Measurements from ENCODE around the gene CFAP299. TPM values are rescaled to one million over a fixed set of nuclear protein-coding genes. Genes with fewer than 3 reads are reported as not detected.

The CFAP299 gene
- total RNA-seq, 1 donor from 2014 or later, result not detected

DNA sequence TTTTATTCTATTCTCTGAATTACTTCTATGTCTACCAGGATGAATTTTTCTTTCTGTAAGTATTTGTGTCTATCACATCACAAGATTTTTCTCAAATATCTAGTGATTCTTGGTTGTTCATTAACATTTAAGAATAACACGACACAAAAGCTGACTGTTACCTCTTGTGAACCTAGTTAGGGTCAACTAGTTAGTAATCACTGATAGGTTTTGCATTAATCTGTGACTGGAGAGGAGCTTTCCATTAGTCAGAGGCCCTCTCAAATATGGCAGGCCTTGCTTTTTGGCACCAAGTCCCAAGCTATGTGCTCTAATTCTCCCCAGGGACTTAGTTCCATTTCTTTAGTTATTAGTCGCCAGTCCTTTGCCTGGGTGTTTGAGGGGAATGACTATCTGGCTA, 259.2 kb downstream of the CFAP299 start:
- no peaks in the 10 kb centered on the region for H3K9me3 Mint-ChIP-seq (ENCODE audit: unreplicated experiment)
- H3K27ac Mint-ChIP-seq (ENCODE audit: unreplicated experiment), result no peak overlapping the region
- Histone ChIP-seq H3K4me2 (ENCODE audit: low read length) (no peak overlapping the region), H3K9me3 (ENCODE audit: insufficient read depth, low read depth, low read length) (no peaks in the 10 kb centered on the region), H3K27me3 (ENCODE audit: insufficient read depth, low read length) (no peaks in the 10 kb centered on the region), H4K20me1 (ENCODE audit: insufficient read depth, low read length) (no peaks in the 10 kb centered on the region), H2AFZ (ENCODE audit: low read depth, low read length) (no peak overlapping the region), H3K27ac (ENCODE audit: low read depth, low read length) (no peak overlapping the region), H3K36me3 (ENCODE audit: insufficient read depth, low read length) (no peaks in the 10 kb centered on the region), H3K4me3 (ENCODE audit: insufficient read depth, low read depth, low read length) (no peak overlapping the region), H3K79me2 (ENCODE audit: insufficient read depth, low read length) (no peaks in the 10 kb centered on the region), H3K4me1 (ENCODE audit: insufficient read depth, low read length) (no peaks in the 10 kb centered on the region), H3K9ac (ENCODE audit: low read length) (no peak overlapping the region)
- no peaks in the 10 kb centered on the region for H3K4me1 Mint-ChIP-seq (ENCODE audit: low read depth, unreplicated experiment)
- no peak for FAIRE-seq
- H3K4me3 Mint-ChIP-seq (ENCODE audit: unreplicated experiment), result no peak overlapping the region
- H3K36me3 Mint-ChIP-seq (ENCODE audit: low read depth, unreplicated experiment), result no peaks in the 10 kb centered on the region
- no peak for DNase-seq (ENCODE audit: low read depth)
- TF ChIP-seq, protein P1, sequence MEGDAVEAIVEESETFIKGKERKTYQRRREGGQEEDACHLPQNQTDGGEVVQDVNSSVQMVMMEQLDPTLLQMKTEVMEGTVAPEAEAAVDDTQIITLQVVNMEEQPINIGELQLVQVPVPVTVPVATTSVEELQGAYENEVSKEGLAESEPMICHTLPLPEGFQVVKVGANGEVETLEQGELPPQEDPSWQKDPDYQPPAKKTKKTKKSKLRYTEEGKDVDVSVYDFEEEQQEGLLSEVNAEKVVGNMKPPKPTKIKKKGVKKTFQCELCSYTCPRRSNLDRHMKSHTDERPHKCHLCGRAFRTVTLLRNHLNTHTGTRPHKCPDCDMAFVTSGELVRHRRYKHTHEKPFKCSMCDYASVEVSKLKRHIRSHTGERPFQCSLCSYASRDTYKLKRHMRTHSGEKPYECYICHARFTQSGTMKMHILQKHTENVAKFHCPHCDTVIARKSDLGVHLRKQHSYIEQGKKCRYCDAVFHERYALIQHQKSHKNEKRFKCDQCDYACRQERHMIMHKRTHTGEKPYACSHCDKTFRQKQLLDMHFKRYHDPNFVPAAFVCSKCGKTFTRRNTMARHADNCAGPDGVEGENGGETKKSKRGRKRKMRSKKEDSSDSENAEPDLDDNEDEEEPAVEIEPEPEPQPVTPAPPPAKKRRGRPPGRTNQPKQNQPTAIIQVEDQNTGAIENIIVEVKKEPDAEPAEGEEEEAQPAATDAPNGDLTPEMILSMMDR (IDR thresholded peaks at IDR 0.05; ENCODE audit: insufficient read depth, low read depth, low read length), result no peak
- no peak for TF ChIP-seq EZH2 (IDR thresholded peaks at IDR 0.05; ENCODE audit: insufficient read depth, low read length)
- H3K27me3 Mint-ChIP-seq (ENCODE audit: low read depth, unreplicated experiment), result no peaks in the 10 kb centered on the region

DNA sequence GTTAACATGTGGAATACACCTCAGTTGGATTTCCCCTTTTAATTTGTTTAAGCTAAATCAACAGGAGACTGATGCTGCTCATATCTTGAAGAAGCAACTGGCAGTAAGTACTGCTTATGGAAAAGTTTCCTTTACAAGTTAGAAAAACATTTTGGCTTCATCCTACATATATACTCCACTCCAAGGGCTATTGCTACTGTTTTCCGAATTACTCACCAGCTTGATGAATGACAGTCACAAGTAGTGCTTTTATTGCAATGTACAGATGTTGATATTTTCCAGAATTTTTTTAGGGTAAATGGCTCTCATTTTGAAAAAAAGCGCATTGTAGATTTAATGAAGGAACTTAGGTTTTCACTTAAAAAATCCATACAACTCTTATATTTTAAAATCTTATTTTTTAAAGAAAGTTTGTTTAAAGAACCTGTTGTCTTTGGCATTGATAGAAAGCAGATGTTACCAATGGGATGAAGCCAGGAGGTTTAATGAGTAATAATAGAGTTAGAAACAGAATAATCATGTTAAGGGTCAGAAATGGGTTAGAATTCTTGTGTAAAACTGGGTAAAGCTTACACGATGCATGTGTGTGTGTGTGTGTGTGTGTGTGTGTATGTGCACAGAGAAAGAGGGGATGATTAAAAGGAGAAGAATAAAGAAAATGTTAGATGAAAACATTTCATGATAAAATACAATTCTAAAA, 272.9 kb downstream of the CFAP299 start:
- no peak overlapping the region for H2AFZ ChIP-seq (ENCODE audit: low read depth, low read length)
- H3K79me2 ChIP-seq (ENCODE audit: insufficient read depth, low read length), result no peaks in the 10 kb centered on the region
- no peak for FAIRE-seq
- H3K9me3 ChIP-seq (ENCODE audit: insufficient read depth, low read depth, low read length), result no peaks in the 10 kb centered on the region
- Mint-ChIP-seq H3K9me3 (ENCODE audit: unreplicated experiment) (peaks cover 2% of the 10 kb centered on the region), H3K27me3 (ENCODE audit: low read depth, unreplicated experiment) (no peaks in the 10 kb centered on the region), H3K27ac (ENCODE audit: unreplicated experiment) (no peak overlapping the region), H3K4me1 (ENCODE audit: low read depth, unreplicated experiment) (peaks cover 2% of the 10 kb centered on the region), H3K4me3 (ENCODE audit: unreplicated experiment) (no peak overlapping the region), H3K36me3 (ENCODE audit: low read depth, unreplicated experiment) (no peaks in the 10 kb centered on the region)
- TF ChIP-seq, protein P1 (IDR thresholded peaks at IDR 0.05; ENCODE audit: insufficient read depth, low read depth, low read length), result no peak
- TF ChIP-seq EZH2 (IDR thresholded peaks at IDR 0.05; ENCODE audit: insufficient read depth, low read length), result no peak
- no peak overlapping the region for H3K4me2 ChIP-seq (ENCODE audit: low read length)
- no peak overlapping the region for H3K27ac ChIP-seq (ENCODE audit: low read depth, low read length)
- H3K4me3 ChIP-seq (ENCODE audit: insufficient read depth, low read depth, low read length), result no peak overlapping the region
- H4K20me1 ChIP-seq (ENCODE audit: insufficient read depth, low read length), result no peaks in the 10 kb centered on the region
- no peaks in the 10 kb centered on the region for H3K27me3 ChIP-seq (ENCODE audit: insufficient read depth, low read length)
- H3K9ac ChIP-seq (ENCODE audit: low read length), result no peak overlapping the region
- H3K36me3 ChIP-seq (ENCODE audit: insufficient read depth, low read length), result no peaks in the 10 kb centered on the region
- DNase-seq (ENCODE audit: low read depth), result peak; percentile 57
- peaks cover 5% of the 10 kb centered on the region for H3K4me1 ChIP-seq (ENCODE audit: insufficient read depth, low read length)

DNA sequence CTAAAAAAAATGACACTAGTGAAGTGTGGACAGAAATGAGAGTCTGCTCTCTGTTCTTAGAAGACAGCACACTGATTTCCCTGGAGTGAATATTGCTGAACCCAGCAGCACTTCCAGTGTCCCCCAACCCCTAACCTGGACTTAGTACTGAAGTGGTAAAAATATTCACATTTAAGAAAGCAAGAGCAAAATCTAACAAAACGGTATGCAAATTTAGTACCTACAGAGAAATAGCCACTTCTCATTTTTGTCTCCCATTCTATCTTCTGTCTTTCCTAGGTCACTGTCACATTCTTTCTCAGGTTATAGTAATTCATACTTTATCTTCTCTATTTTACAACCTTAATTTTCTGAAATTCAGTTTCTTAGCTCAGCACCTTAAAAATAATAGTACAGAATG, 274.7 kb downstream of the CFAP299 start:
- TF ChIP-seq, protein P1 (IDR thresholded peaks at IDR 0.05; ENCODE audit: insufficient read depth, low read depth, low read length), result no peak
- no peak for TF ChIP-seq EZH2 (IDR thresholded peaks at IDR 0.05; ENCODE audit: insufficient read depth, low read length)
- no peaks in the 10 kb centered on the region for H3K27me3 Mint-ChIP-seq (ENCODE audit: low read depth, unreplicated experiment)
- Histone ChIP-seq H3K4me2 (ENCODE audit: low read length) (no peak overlapping the region), H3K79me2 (ENCODE audit: insufficient read depth, low read length) (no peaks in the 10 kb centered on the region), H4K20me1 (ENCODE audit: insufficient read depth, low read length) (no peaks in the 10 kb centered on the region), H3K4me3 (ENCODE audit: insufficient read depth, low read depth, low read length) (no peak overlapping the region), H3K9ac (ENCODE audit: low read length) (no peak overlapping the region), H3K9me3 (ENCODE audit: insufficient read depth, low read depth, low read length) (no peaks in the 10 kb centered on the region), H2AFZ (ENCODE audit: low read depth, low read length) (no peak overlapping the region), H3K4me1 (ENCODE audit: insufficient read depth, low read length) (no peaks in the 10 kb centered on the region), H3K36me3 (ENCODE audit: insufficient read depth, low read length) (no peaks in the 10 kb centered on the region), H3K27ac (ENCODE audit: low read depth, low read length) (no peak overlapping the region), H3K27me3 (ENCODE audit: insufficient read depth, low read length) (no peaks in the 10 kb centered on the region)
- DNase-seq (ENCODE audit: low read depth) (no peak), FAIRE-seq (no peak)
- H3K36me3 Mint-ChIP-seq (ENCODE audit: low read depth, unreplicated experiment), result no peaks in the 10 kb centered on the region
- peaks cover 2% of the 10 kb centered on the region for H3K9me3 Mint-ChIP-seq (ENCODE audit: unreplicated experiment)
- H3K27ac Mint-ChIP-seq (ENCODE audit: unreplicated experiment), result no peak overlapping the region
- no peaks in the 10 kb centered on the region for H3K4me1 Mint-ChIP-seq (ENCODE audit: low read depth, unreplicated experiment)
- H3K4me3 Mint-ChIP-seq (ENCODE audit: unreplicated experiment), result no peak overlapping the region
